Limb (tissue), 2 donors: ENCODE data around the gene DBET.
"Not testable (repeated sequence)": the region's sequence is repeated elsewhere in the genome, so short reads cannot be mapped to it uniquely, and the experiment has no call there.

Experiments used
- DNase-seq, 2 donors: peaks; one replicate each; pipeline ENCODE4 v3.0.0-alpha.2; 2016; ENCODE audit errors: extremely low spot score in 2 of 2

DBET gene

GRCh38 chr4:190049378-190050239, 14.7 kb upstream of the DBET start:
- not testable (repeated sequence) for DNase-seq

GRCh38 chr4:190058997-190059396, 5.3 kb upstream of the DBET start:
- DNase-seq, result not testable (repeated sequence)

- not testable (repeated sequence) for DNase-seq
These were observed 503 bp downstream of the DBET start for GRCh38 chr4:190064805-190065204.

- not testable (repeated sequence) for DNase-seq
These were observed 4.0 kb downstream of the DBET start for GRCh38 chr4:190068351-190068750.

- DNase-seq, result not testable (repeated sequence)
These were observed 28.8 kb downstream of the DBET start for GRCh38 chr4:190093052-190093451.

- not testable (repeated sequence) for DNase-seq
These were observed 29.7 kb downstream of the DBET start for GRCh38 chr4:190094031-190094430.

- DNase-seq, result not testable (repeated sequence)
These were observed 31.0 kb downstream of the DBET start for GRCh38 chr4:190095335-190095734.

- DNase-seq, result not testable (repeated sequence)
These were observed 35.3 kb downstream of the DBET start for GRCh38 chr4:190099605-190100004.

- DNase-seq, result not testable (repeated sequence)
These were observed 37.2 kb downstream of the DBET start for GRCh38 chr4:190101525-190101924.

GRCh38 chr4:190106191-190106590, 41.9 kb downstream of the DBET start:
- DNase-seq, result not testable (repeated sequence)

GRCh38 chr4:190106611-190107480, 42.5 kb downstream of the DBET start:
- DNase-seq, result peak; percentile 0 to 15

GRCh38 chr4:190107766-190108485, 43.6 kb downstream of the DBET start:
- DNase-seq, result peak in 1 of 2 donors; percentile 0

- peak; percentile 0 to 9 for DNase-seq
These were observed 44.5 kb downstream of the DBET start for GRCh38 chr4:190108756-190109155.

GRCh38 chr4:190109390-190110011, 45.2 kb downstream of the DBET start:
- peak in 1 of 2 donors; percentile 1 for DNase-seq

GRCh38 chr4:190110033-190110432, 45.7 kb downstream of the DBET start:
- DNase-seq, result peak in 1 of 2 donors; percentile 0

GRCh38 chr4:190110570-190111295, 46.4 kb downstream of the DBET start:
- DNase-seq, result peak in 1 of 2 donors; percentile 1

GRCh38 chr4:190112879-190113278, 48.6 kb downstream of the DBET start:
- DNase-seq, result not testable (repeated sequence)

GRCh38 chr4:190114991-190115390, 50.7 kb downstream of the DBET start:
- not testable (repeated sequence) for DNase-seq
